HepG2 (cell line): ENCODE measurements around the gene EVA1C. TPM values are rescaled to one million over a fixed set of nuclear protein-coding genes. Genes with fewer than 3 reads are reported as not detected.

ENCODE experiments used
- AHDC1 ChIP-seq: sonication (generic); formaldehyde crosslinking; IDR thresholded peaks from 2 replicates; pipeline ENCODE4 v1.5.1; 2020; ENCODE audit warnings: mild to moderate bottlenecking, missing genetic modification reagents, borderline replicate concordance
- BRCA1 ChIP-seq: sonication (generic); formaldehyde crosslinking; IDR thresholded peaks from 2 replicates; pipeline ENCODE4 v1.4.0; 2020; ENCODE audit warnings: missing genetic modification reagents
- CBFB ChIP-seq: sonication (generic); formaldehyde crosslinking; IDR thresholded peaks from 2 replicates; pipeline ENCODE4 v1.4.0; 2020; ENCODE audit warnings: missing genetic modification reagents
- CTCF ChIP-seq: sonication (generic); formaldehyde crosslinking; IDR thresholded peaks from 2 replicates; pipeline ENCODE4 v1.5.0; 2020; ENCODE audit warnings: mild to moderate bottlenecking, missing genetic modification reagents, moderate library complexity
- FOXA3 ChIP-seq: IDR thresholded peaks from 2 replicates; pipeline ENCODE4 v1.6.1; 2016; ENCODE audit warnings: missing genetic modification reagents, missing compliant biosample characterization
- HCFC1 ChIP-seq: fragments of 150-350 bp; IDR thresholded peaks from 2 replicates; pipeline ENCODE4 v1.6.1; 2014; ENCODE audit warnings: low read depth, low read length
- HINFP ChIP-seq: sonication (generic); formaldehyde crosslinking; IDR thresholded peaks from 2 replicates; pipeline ENCODE4 v1.4.0; 2020; ENCODE audit warnings: low read depth, mild to moderate bottlenecking, missing genetic modification reagents
- MED1 ChIP-seq: sonication (generic); formaldehyde crosslinking; IDR thresholded peaks from 2 replicates; pipeline ENCODE4 v1.4.0; 2020; ENCODE audit warnings: missing genetic modification reagents
- MTF2 ChIP-seq: sonication (generic); formaldehyde crosslinking; IDR thresholded peaks from 2 replicates; pipeline ENCODE4 v1.5.0; 2020; ENCODE audit warnings: missing genetic modification reagents, borderline replicate concordance
- RBAK ChIP-seq: sonication (generic); formaldehyde crosslinking; IDR thresholded peaks from 2 replicates; pipeline ENCODE4 v1.5.1; 2020; ENCODE audit warnings: mild to moderate bottlenecking, missing genetic modification reagents
- SALL1 ChIP-seq: sonication (generic); formaldehyde crosslinking; IDR thresholded peaks from 2 replicates; pipeline ENCODE4 v1.8.0; 2022; ENCODE audit warnings: mild to moderate bottlenecking, missing genetic modification reagents
- TFDP1 ChIP-seq: IDR thresholded peaks from 2 replicates; pipeline ENCODE4 v1.6.1; 2016; ENCODE audit warnings: missing compliant biosample characterization, missing genetic modification reagents, borderline replicate concordance
- ZKSCAN8 ChIP-seq: IDR thresholded peaks from 2 replicates; pipeline ENCODE4 v1.6.1; 2016; ENCODE audit warnings: borderline replicate concordance, missing genetic modification reagents, missing compliant biosample characterization
- ZNF687 ChIP-seq: sonication (generic); formaldehyde crosslinking; IDR thresholded peaks from 2 replicates; pipeline ENCODE4 v1.5.1; 2020; ENCODE audit warnings: mild to moderate bottlenecking, missing genetic modification reagents, moderate library complexity
- ZNF772 ChIP-seq: sonication (generic); formaldehyde crosslinking; IDR thresholded peaks from 2 replicates; pipeline ENCODE4 v1.5.0; 2020; ENCODE audit warnings: mild to moderate bottlenecking, missing genetic modification reagents
- polyA plus RNA-seq, 8 experiments: library from polyadenylated mRNA; depleted of rRNA in 3 of 8; stranded (reverse) in 7 of 8; unstranded in 1 of 8; fragments of >200 nt; fragmentation: Illumina TruSeq in 4 of 8; extraction: Trizol in 4 of 8; gene quantifications; 2 replicates each; pipeline versions ENCODE4 v1.2.1 to v1.2.3, GENCODE V29; 2011 to 2016; ENCODE audit warnings: low read depth in 4 of 8, missing spikeins in 1 of 8, mixed read lengths in 1 of 8; ENCODE audit not compliant: insufficient read depth in 1 of 8
- total RNA-seq, 5 experiments: library from RNA; depleted of rRNA; stranded (reverse); fragments of >200 nt; fragmentation: Illumina TruSeq; extraction: Trizol; gene quantifications; 2 replicates each; pipeline ENCODE4 v1.2.3, GENCODE V29; 2016; ENCODE audit warnings: low read depth in 1 of 5

The EVA1C gene
- total and polyA plus RNA-seq, 2 of the 13 experiments (the other 11 are each of a cell fraction or from before 2014, with no cell fraction given) = 0.29 to 0.34 TPM

DNA sequence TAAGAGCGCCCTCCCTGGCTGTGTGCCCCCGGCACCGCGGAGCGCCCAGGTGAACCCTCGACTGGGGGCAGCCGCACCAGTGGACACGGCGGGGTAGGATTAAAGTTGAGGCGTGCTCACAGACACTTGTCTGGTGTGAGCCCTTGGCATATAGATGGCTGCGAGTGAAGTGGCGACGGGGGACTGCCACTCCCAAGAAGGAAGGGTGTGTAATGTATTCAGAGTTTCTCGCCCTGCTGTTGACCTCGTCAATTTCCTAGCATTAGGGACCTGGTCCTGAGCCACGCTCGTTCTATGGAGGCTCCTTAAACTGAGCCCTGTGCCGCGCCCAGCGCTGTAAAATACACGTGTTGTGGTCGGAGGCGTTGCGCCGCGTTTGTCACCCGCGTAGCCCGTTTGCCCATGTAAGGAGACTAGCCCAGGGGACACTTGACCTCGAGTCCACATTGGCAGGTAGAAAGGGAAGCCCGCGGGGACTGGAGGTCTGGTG is 554 bp downstream of the EVA1C start (continued):
- TF ChIP-seq AHDC1 (no peak), CBFB (no peak), TFDP1 (CRISPR knock-in tag) (0 out of 2 replicates have a peak, but pooled peaks have one; percentile 4), FOXA3 (CRISPR knock-in tag) (no peak), ZNF687 (CRISPR knock-in tag) (peak; percentile 65), CTCF (CRISPR knock-in tag) (peak; percentile 51), ZNF772 (CRISPR knock-in tag) (0 out of 2 replicates have a peak, but pooled peaks have one; percentile 3), RBAK (CRISPR knock-in tag) (no peak), HINFP (CRISPR knock-in tag) (0 out of 2 replicates have a peak, but pooled peaks have one; percentile 25), HCFC1 (no peak), MED1 (no peak), MTF2 (CRISPR knock-in tag) (peak; percentile 48; the same call in 1 of the 2 replicates), SALL1 (CRISPR knock-in tag) (peak; percentile 5; the same call in 1 of the 2 replicates), BRCA1 (CRISPR knock-in tag) (no peak), ZKSCAN8 (CRISPR knock-in tag) (no peak)
